WTC11 (cell line): Measurements from ENCODE around the gene KCNK7. TPM values are rescaled to one million over a fixed set of nuclear protein-coding genes. Genes with fewer than 3 reads are reported as not detected.

ENCODE experiments used
- ATAC-seq: fragments of 200-7000 bp; cut with Tn5 transposase; 2 replicates; pipeline ENCODE4 v1.10.0; 2021; ENCODE audit warnings: mild to moderate bottlenecking, moderate library complexity
- CTCF ChIA-PET: fragments of 300-600 bp; sonication (Branson Sonifier 250); formaldehyde crosslinking; loops from one replicate; lab custom pipeline; 2021; ENCODE audit warnings: antibody characterized with exemption; lab: Charles Lee
- POLR2A ChIA-PET: fragments of 350-600 bp; sonication (Branson Sonifier 250); formaldehyde crosslinking; loops from one replicate; lab custom pipeline; 2021; ENCODE audit warnings: antibody characterized with exemption; lab: Charles Lee
- DNase-seq: peaks from one replicate; pipeline ENCODE4 v3.0.0; 2021; ENCODE audit warnings: low spot score
- H3K27ac Mint-ChIP-seq: 2 replicates; pipeline ENCODE4 v1.8.0; 2021; ENCODE audit warnings: mixed read lengths
- H3K27me3 Mint-ChIP-seq: 2 replicates; pipeline ENCODE4 v1.8.0; 2021; ENCODE audit warnings: low read depth, mild to moderate bottlenecking, moderate library complexity, mixed read lengths
- H3K36me3 Mint-ChIP-seq: 2 replicates; pipeline ENCODE4 v1.8.0; 2021; ENCODE audit warnings: mixed read lengths
- H3K4me1 Mint-ChIP-seq: 2 replicates; pipeline ENCODE4 v1.8.0; 2022; ENCODE audit warnings: mixed read lengths
- H3K4me3 Mint-ChIP-seq: 2 replicates; pipeline ENCODE4 v1.8.0; 2021; ENCODE audit warnings: mild to moderate bottlenecking, moderate library complexity, mixed read lengths
- H3K9me3 Mint-ChIP-seq: 2 replicates; pipeline ENCODE4 v1.8.0; 2021; ENCODE audit warnings: mixed read lengths
- ARID4B ChIP-seq: sonication (generic); formaldehyde crosslinking; IDR thresholded peaks from 2 replicates; pipeline ENCODE4 v1.8.0; 2023; ENCODE audit warnings: missing genetic modification reagents, mild to moderate bottlenecking, borderline replicate concordance
- ATF6 ChIP-seq: sonication (generic); formaldehyde crosslinking; IDR thresholded peaks from 2 replicates; pipeline ENCODE4 v1.8.1; 2023; ENCODE audit warnings: mild to moderate bottlenecking, missing genetic modification reagents
- CBFB ChIP-seq: sonication (generic); formaldehyde crosslinking; IDR thresholded peaks from 2 replicates; pipeline ENCODE4 v1.8.1; 2022; ENCODE audit warnings: mild to moderate bottlenecking, low read depth, missing genetic modification reagents
- CREB1 ChIP-seq: sonication (generic); formaldehyde crosslinking; IDR thresholded peaks from 2 replicates; pipeline ENCODE4 v1.8.0; 2023; ENCODE audit warnings: mild to moderate bottlenecking, missing genetic modification reagents
- ESRRA ChIP-seq: sonication (generic); formaldehyde crosslinking; IDR thresholded peaks from 2 replicates; pipeline ENCODE4 v1.8.1; 2022; ENCODE audit warnings: mild to moderate bottlenecking, missing genetic modification reagents, borderline replicate concordance
- IRF2 ChIP-seq: sonication (generic); formaldehyde crosslinking; IDR thresholded peaks from 2 replicates; pipeline ENCODE4 v1.8.0; 2022; ENCODE audit warnings: low read depth, missing genetic modification reagents, borderline replicate concordance
- STAT6 ChIP-seq: sonication (generic); formaldehyde crosslinking; conservative IDR thresholded peaks from 2 replicates; pipeline ENCODE4 v1.8.1; 2023; ENCODE audit warnings: mild to moderate bottlenecking, low read depth, missing genetic modification reagents, moderate library complexity
- total RNA-seq: library from RNA; stranded (reverse); gene quantifications from 3 replicates; pipeline ENCODE4 v1.2.3, GENCODE V29; 2021
- TF ChIP-seq, protein P1 (sequence below): fragments of 200-600 bp; IDR thresholded peaks from 2 replicates; pipeline ENCODE4 v1.8.0; 2022; ENCODE audit warnings: antibody characterized with exemption
- TF ChIP-seq, protein P2 (sequence below): fragments of 250-450 bp; sonication (Bioruptor Pico); IDR thresholded peaks from 2 replicates; pipeline ENCODE4 v2.1.2; 2022; ENCODE audit warnings: mild to moderate bottlenecking, moderate library complexity
- TF ChIP-seq, protein P3 (sequence below): sonication (generic); formaldehyde crosslinking; IDR thresholded peaks from 2 replicates; pipeline ENCODE4 v1.8.1; 2023; ENCODE audit warnings: mild to moderate bottlenecking, moderate library complexity, missing genetic modification reagents
- TF ChIP-seq, protein P4 (sequence below): sonication (generic); formaldehyde crosslinking; IDR thresholded peaks from 2 replicates; pipeline ENCODE4 v1.8.0; 2022; ENCODE audit warnings: missing genetic modification reagents
- TF ChIP-seq, protein P5 (sequence below): sonication (generic); formaldehyde crosslinking; IDR thresholded peaks from 2 replicates; pipeline ENCODE4 v1.8.0; 2022; ENCODE audit warnings: mild to moderate bottlenecking, missing genetic modification reagents

KCNK7 gene
- total RNA-seq, 1 experiment from 2014 or later, result 1.4 TPM

DNA sequence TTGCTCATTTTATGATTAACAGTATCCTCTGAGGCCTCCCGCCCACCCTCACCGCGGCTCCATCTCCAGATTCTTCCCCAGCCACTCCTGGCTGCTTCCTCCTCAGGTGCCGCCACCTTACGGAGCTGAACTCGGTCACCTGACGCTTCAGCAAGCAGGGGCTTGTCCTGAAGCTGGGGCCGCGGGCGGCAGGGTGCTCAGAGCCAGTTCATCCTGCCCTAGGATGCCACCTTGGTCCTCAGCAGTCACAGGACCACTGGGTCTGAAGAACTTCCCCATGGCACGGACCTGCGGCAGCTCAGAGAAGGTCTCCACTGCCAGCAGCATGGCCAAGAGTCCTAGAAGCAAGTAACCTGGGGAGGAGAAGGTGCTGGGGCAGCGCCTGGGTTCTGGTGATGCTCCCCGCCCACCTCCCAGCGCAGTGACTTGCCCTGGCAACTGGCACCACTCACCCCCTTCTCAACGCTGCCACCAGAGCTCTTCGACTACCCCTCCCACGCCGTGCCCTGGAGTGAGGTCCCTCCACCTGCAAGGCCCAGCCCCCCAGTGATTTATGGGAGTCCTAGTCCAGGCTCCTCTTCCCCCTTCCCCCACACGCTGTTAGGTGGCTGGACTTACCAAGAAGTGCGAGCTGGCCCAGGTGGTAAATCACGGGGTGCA is 2.6 kb downstream of the KCNK7 start (continued):
- TF ChIP-seq CBFB (CRISPR knock-in tag), result no peak
- TF ChIP-seq CREB1 (CRISPR knock-in tag), result no peak
- no peak for TF ChIP-seq IRF2 (CRISPR knock-in tag)
- TF ChIP-seq, all 79 proteins: peak for 3

GRCh38 chr11:65591939-65592857 is 3.4 kb downstream of the KCNK7 start:
- peaks cover 28% of the 10 kb centered on the region for H3K4me1 Mint-ChIP-seq
- POLR2A ChIA-PET, result interaction anchor here (0.7 to 2.0 kb wide), 10 partner anchors 15 to 259 kb away, joined by 3 to 7 read pairs (median 4); partner anchors contain the start of genes PCNX3 and SIPA1
- ATAC-seq (peak; percentile 69), DNase-seq (peak; percentile 79)
- H3K9me3 Mint-ChIP-seq, result no peaks in the 10 kb centered on the region
- peaks cover 55% of the 10 kb centered on the region for H3K27me3 Mint-ChIP-seq
- no peak overlapping the region for H3K27ac Mint-ChIP-seq
- peak overlapping the region; percentile 65 for H3K4me3 Mint-ChIP-seq
- no peaks in the 10 kb centered on the region for H3K36me3 Mint-ChIP-seq
- CTCF ChIA-PET, result interaction anchor here (0.7 to 13.8 kb wide), 32 partner anchors 8 to 690 kb away, joined by 3 to 311 read pairs (median 6); partner anchors contain the start of genes AP5B1, CCDC85B, CFL1 and EHBP1L1
- TF ChIP-seq, protein P1, sequence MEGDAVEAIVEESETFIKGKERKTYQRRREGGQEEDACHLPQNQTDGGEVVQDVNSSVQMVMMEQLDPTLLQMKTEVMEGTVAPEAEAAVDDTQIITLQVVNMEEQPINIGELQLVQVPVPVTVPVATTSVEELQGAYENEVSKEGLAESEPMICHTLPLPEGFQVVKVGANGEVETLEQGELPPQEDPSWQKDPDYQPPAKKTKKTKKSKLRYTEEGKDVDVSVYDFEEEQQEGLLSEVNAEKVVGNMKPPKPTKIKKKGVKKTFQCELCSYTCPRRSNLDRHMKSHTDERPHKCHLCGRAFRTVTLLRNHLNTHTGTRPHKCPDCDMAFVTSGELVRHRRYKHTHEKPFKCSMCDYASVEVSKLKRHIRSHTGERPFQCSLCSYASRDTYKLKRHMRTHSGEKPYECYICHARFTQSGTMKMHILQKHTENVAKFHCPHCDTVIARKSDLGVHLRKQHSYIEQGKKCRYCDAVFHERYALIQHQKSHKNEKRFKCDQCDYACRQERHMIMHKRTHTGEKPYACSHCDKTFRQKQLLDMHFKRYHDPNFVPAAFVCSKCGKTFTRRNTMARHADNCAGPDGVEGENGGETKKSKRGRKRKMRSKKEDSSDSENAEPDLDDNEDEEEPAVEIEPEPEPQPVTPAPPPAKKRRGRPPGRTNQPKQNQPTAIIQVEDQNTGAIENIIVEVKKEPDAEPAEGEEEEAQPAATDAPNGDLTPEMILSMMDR, result peak; percentile 20; the same call in 1 of the 2 replicates
- TF ChIP-seq, protein P2, sequence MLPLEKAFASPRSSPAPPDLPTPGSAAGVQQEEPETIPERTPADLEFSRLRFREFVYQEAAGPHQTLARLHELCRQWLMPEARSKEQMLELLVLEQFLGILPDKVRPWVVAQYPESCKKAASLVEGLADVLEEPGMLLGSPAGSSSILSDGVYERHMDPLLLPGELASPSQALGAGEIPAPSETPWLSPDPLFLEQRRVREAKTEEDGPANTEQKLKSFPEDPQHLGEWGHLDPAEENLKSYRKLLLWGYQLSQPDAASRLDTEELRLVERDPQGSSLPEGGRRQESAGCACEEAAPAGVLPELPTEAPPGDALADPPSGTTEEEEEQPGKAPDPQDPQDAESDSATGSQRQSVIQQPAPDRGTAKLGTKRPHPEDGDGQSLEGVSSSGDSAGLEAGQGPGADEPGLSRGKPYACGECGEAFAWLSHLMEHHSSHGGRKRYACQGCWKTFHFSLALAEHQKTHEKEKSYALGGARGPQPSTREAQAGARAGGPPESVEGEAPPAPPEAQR (CRISPR knock-in tag), result no peak
- TF ChIP-seq CREB1 (CRISPR knock-in tag), result no peak
- TF ChIP-seq, protein P3, sequence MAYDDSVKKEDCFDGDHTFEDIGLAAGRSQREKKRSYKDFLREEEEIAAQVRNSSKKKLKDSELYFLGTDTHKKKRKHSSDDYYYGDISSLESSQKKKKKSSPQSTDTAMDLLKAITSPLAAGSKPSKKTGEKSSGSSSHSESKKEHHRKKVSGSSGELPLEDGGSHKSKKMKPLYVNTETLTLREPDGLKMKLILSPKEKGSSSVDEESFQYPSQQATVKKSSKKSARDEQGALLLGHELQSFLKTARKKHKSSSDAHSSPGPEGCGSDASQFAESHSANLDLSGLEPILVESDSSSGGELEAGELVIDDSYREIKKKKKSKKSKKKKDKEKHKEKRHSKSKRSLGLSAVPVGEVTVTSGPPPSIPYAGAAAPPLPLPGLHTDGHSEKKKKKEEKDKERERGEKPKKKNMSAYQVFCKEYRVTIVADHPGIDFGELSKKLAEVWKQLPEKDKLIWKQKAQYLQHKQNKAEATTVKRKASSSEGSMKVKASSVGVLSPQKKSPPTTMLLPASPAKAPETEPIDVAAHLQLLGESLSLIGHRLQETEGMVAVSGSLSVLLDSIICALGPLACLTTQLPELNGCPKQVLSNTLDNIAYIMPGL, result peak; percentile 74; the same call in 1 of the 2 replicates
- TF ChIP-seq ESRRA (CRISPR knock-in tag), result 0 out of 2 replicates have a peak, but pooled peaks have one; percentile 35
- 0 out of 2 replicates have a peak, but pooled peaks have one; percentile 37 for TF ChIP-seq STAT6 (CRISPR knock-in tag)
- TF ChIP-seq ATF6 (CRISPR knock-in tag), result no peak
- TF ChIP-seq ARID4B (CRISPR knock-in tag), result peak; percentile 36; the same call in 1 of the 2 replicates
- TF ChIP-seq, protein P4, sequence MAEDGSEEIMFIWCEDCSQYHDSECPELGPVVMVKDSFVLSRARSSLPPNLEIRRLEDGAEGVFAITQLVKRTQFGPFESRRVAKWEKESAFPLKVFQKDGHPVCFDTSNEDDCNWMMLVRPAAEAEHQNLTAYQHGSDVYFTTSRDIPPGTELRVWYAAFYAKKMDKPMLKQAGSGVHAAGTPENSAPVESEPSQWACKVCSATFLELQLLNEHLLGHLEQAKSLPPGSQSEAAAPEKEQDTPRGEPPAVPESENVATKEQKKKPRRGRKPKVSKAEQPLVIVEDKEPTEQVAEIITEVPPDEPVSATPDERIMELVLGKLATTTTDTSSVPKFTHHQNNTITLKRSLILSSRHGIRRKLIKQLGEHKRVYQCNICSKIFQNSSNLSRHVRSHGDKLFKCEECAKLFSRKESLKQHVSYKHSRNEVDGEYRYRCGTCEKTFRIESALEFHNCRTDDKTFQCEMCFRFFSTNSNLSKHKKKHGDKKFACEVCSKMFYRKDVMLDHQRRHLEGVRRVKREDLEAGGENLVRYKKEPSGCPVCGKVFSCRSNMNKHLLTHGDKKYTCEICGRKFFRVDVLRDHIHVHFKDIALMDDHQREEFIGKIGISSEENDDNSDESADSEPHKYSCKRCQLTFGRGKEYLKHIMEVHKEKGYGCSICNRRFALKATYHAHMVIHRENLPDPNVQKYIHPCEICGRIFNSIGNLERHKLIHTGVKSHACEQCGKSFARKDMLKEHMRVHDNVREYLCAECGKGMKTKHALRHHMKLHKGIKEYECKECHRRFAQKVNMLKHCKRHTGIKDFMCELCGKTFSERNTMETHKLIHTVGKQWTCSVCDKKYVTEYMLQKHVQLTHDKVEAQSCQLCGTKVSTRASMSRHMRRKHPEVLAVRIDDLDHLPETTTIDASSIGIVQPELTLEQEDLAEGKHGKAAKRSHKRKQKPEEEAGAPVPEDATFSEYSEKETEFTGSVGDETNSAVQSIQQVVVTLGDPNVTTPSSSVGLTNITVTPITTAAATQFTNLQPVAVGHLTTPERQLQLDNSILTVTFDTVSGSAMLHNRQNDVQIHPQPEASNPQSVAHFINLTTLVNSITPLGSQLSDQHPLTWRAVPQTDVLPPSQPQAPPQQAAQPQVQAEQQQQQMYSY (CRISPR knock-in tag), result peak; percentile 52
- TF ChIP-seq, protein P5, sequence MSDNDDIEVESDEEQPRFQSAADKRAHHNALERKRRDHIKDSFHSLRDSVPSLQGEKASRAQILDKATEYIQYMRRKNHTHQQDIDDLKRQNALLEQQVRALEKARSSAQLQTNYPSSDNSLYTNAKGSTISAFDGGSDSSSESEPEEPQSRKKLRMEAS (CRISPR knock-in tag), result 0 out of 2 replicates have a peak, but pooled peaks have one; percentile 18
